CD14-positive monocyte (primary cell): ENCODE measurements around the gene ZFP36L1. TPM values are rescaled to one million over a fixed set of nuclear protein-coding genes. Genes with fewer than 3 reads are reported as not detected.
A peak's percentile ranks its signal among the peaks of the same experiment; 100 is the strongest.

Source experiments
- DNase-seq, 3 donors: peaks; one replicate each; pipeline ENCODE4 v3.0.0-alpha.2; 2011 to 2022
- H2AFZ ChIP-seq: 2 replicates; pipeline ENCODE4 v1.6.0; 2012; ENCODE audit warnings: mild to moderate bottlenecking, low read depth, low read length, inconsistent platforms; ENCODE audit not compliant: insufficient read depth, poor library complexity, severe bottlenecking
- H3K27ac ChIP-seq, 2 donors: 1 replicate in 1 of 2; 2 replicates in 1 of 2; pipeline ENCODE4 v1.5.1; 2012 to 2013; ENCODE audit warnings: low read length in 2 of 2, control low read depth in 1 of 2, inconsistent platforms in 1 of 2, low read depth in 1 of 2, mild to moderate bottlenecking in 1 of 2
- H3K27me3 ChIP-seq, 2 donors: one replicate each; pipeline versions ENCODE4 v1.6.0 to v1.6.1; 2011 to 2013; ENCODE audit warnings: low read length in 2 of 2; ENCODE audit not compliant: control insufficient read depth in 2 of 2, insufficient read depth in 2 of 2
- H3K36me3 ChIP-seq, 2 donors: replicated peaks in 1 of 2; 1 replicate in 1 of 2; 2 replicates in 1 of 2; pipeline versions ENCODE4 v1.5.1 to v1.6.1; 2012 to 2013; ENCODE audit warnings: low read length in 2 of 2, control low read depth in 1 of 2, inconsistent platforms in 1 of 2, mild to moderate bottlenecking in 1 of 2; ENCODE audit not compliant: insufficient read depth in 2 of 2, control insufficient read depth in 1 of 2
- H3K4me1 ChIP-seq, 2 donors: 1 replicate in 1 of 2; 2 replicates in 1 of 2; pipeline versions ENCODE4 v1.5.1 to v1.6.1; 2012 to 2013; ENCODE audit warnings: low read length in 2 of 2, control low read depth in 1 of 2, inconsistent platforms in 1 of 2, mild to moderate bottlenecking in 1 of 2, moderate library complexity in 1 of 2; ENCODE audit not compliant: insufficient read depth in 2 of 2, control insufficient read depth in 1 of 2
- H3K4me2 ChIP-seq: replicated peaks from 2 replicates; pipeline ENCODE3; 2012; ENCODE audit warnings: low read length, moderate library complexity, mild to moderate bottlenecking; ENCODE audit not compliant: poor library complexity, severe bottlenecking; ENCODE audit errors: extremely low read depth
- H3K4me3 ChIP-seq, 3 experiments: fragments of 200-600 bp in 1 of 3; sonication (generic) in 1 of 3; replicated peaks in 1 of 3; 1 replicate in 2 of 3; 2 replicates in 1 of 3; pipeline ENCODE4 v1.5.1; 2011 to 2013; ENCODE audit warnings: low read length in 3 of 3, mild to moderate bottlenecking in 3 of 3, control low read depth in 2 of 3, low read depth in 2 of 3, inconsistent platforms in 1 of 3, moderate library complexity in 1 of 3
- H3K79me2 ChIP-seq: 2 replicates; pipeline ENCODE4 v1.6.0; 2012; ENCODE audit warnings: mild to moderate bottlenecking, control low read depth, inconsistent platforms, low read length, moderate library complexity; ENCODE audit not compliant: insufficient read depth
- H3K9ac ChIP-seq: 2 replicates; pipeline ENCODE4 v1.6.0; 2017; ENCODE audit warnings: low read length, mild to moderate bottlenecking; ENCODE audit not compliant: insufficient read depth, poor library complexity, severe bottlenecking
- H3K9me3 ChIP-seq, 2 donors: replicated peaks in 1 of 2; 1 replicate in 1 of 2; 2 replicates in 1 of 2; pipeline versions ENCODE4 v1.5.1 to v1.6.1; 2012 to 2013; ENCODE audit warnings: low read length in 2 of 2, control low read depth in 1 of 2; ENCODE audit not compliant: control insufficient read depth in 1 of 2, insufficient read depth in 1 of 2
- H4K20me1 ChIP-seq: 2 replicates; pipeline ENCODE4 v1.6.0; 2012; ENCODE audit warnings: mild to moderate bottlenecking, low read length, control low read depth, moderate library complexity; ENCODE audit not compliant: insufficient read depth
- H3K27ac Mint-ChIP-seq, 7 donors: one replicate each; pipeline ENCODE4 v1.8.0; 2020; ENCODE audit warnings: mild to moderate bottlenecking in 7 of 7, mixed read lengths in 7 of 7, moderate library complexity in 6 of 7, inconsistent platforms in 2 of 7
- H3K27me3 Mint-ChIP-seq, 3 donors: one replicate each; pipeline ENCODE4 v1.8.0; 2021 to 2022; ENCODE audit warnings: low read depth in 3 of 3, mild to moderate bottlenecking in 3 of 3, mixed read lengths in 3 of 3, moderate library complexity in 3 of 3, inconsistent platforms in 1 of 3
- H3K36me3 Mint-ChIP-seq, 2 donors: one replicate each; pipeline ENCODE4 v1.8.0; 2020; ENCODE audit warnings: mixed read lengths in 2 of 2, inconsistent platforms in 1 of 2, mild to moderate bottlenecking in 1 of 2
- H3K4me1 Mint-ChIP-seq: one replicate; pipeline ENCODE4 v1.8.0; 2020; ENCODE audit warnings: mild to moderate bottlenecking, mixed read lengths
- H3K4me3 Mint-ChIP-seq, 2 donors: one replicate each; pipeline ENCODE4 v1.8.0; 2020; ENCODE audit warnings: mild to moderate bottlenecking in 2 of 2, mixed read lengths in 2 of 2, moderate library complexity in 1 of 2
- H3K9me3 Mint-ChIP-seq, 7 donors: one replicate each; pipeline ENCODE4 v1.8.0; 2020 to 2022; ENCODE audit warnings: mixed read lengths in 7 of 7, mild to moderate bottlenecking in 6 of 7, moderate library complexity in 6 of 7, inconsistent platforms in 2 of 7
- whole genome bisulfite sequencing: methylation state at CpG from one replicate; pipeline ENCODE4 v1.1.5; 2013; ENCODE audit warnings: missing lambda C conversion rate; ENCODE audit not compliant: insufficient coverage; 5-methylcytosine and 5-hydroxymethylcytosine counted together
- intact Hi-C, 2 donors: fragments of 100-400 bp; cut with micrococcal nuclease; formaldehyde crosslinking; loops; one replicate each; pipeline versions ENCODE4 v1.15.0 to v1.15.1; 2023
- polyA plus RNA-seq, 3 donors: library from polyadenylated mRNA; depleted of rRNA in 1 of 3; unstranded in 2 of 3; stranded (reverse) in 1 of 3; fragments of 300-500 nt in 2 of 3; fragments of >200 nt in 1 of 3; fragmentation: Illumina TruSeq in 2 of 3; gene quantifications; 1 replicate in 2 of 3; 2 replicates in 1 of 3; pipeline ENCODE4 v1.2.3, GENCODE V29; 2012 to 2021
- TF ChIP-seq, protein P1 (sequence below): fragments of 200-600 bp; IDR thresholded peaks from one replicate; pipeline ENCODE4 v1.8.0; 2022; ENCODE audit warnings: antibody characterized with exemption, mild to moderate bottlenecking

Gene ZFP36L1
- polyA plus RNA-seq, 3 donors = 151 to 934 (median 185) TPM

DNA sequence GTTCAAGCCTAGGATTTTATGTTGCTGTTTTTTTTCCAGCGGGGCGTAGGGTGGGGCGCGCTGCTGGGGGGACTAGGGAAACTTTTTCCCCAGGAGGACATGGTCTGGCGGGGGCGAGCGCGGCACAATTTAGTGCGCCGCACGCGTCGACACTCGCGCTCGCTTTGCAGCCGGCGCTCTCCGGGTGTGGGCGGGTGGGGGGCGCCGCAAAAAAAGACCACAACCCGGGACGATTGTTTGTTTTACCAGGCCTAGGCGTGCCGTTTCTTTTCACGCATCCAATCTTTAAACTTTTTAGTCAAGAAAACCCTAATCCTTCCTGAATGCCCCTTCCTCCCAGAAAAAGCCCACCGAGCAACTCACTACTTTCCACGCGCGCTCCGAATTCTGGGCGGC, 865 bp upstream of the ZFP36L1 start:
- Histone ChIP-seq H3K27ac (peak overlapping the region; percentile 97 to 98), H3K4me3 (peak overlapping the region; percentile 43 to 97 (median 77)), H3K9me3 (no peaks in the 10 kb centered on the region), H3K36me3 (peaks cover 21 to 31% of the 10 kb centered on the region in 2 donors), H3K4me1 (peaks cover 37 to 58% of the 10 kb centered on the region in 2 donors), H3K27me3 (no peaks in the 10 kb centered on the region), H3K9ac (peak overlapping the region; percentile 99), H3K79me2 (peaks cover 41% of the 10 kb centered on the region), H4K20me1 (peaks cover 41% of the 10 kb centered on the region), H2AFZ (peak overlapping the region; percentile 41), H3K4me2 (peak overlapping the region; percentile 95)
- H3K4me1 Mint-ChIP-seq = peaks cover 43% of the 10 kb centered on the region
- peaks cover 38 to 47% of the 10 kb centered on the region in 2 donors for H3K36me3 Mint-ChIP-seq
- TF ChIP-seq, protein P1, sequence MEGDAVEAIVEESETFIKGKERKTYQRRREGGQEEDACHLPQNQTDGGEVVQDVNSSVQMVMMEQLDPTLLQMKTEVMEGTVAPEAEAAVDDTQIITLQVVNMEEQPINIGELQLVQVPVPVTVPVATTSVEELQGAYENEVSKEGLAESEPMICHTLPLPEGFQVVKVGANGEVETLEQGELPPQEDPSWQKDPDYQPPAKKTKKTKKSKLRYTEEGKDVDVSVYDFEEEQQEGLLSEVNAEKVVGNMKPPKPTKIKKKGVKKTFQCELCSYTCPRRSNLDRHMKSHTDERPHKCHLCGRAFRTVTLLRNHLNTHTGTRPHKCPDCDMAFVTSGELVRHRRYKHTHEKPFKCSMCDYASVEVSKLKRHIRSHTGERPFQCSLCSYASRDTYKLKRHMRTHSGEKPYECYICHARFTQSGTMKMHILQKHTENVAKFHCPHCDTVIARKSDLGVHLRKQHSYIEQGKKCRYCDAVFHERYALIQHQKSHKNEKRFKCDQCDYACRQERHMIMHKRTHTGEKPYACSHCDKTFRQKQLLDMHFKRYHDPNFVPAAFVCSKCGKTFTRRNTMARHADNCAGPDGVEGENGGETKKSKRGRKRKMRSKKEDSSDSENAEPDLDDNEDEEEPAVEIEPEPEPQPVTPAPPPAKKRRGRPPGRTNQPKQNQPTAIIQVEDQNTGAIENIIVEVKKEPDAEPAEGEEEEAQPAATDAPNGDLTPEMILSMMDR = no peak
- H3K27ac Mint-ChIP-seq = peak overlapping the region; percentile 99 to 100 (median 99)
- no peak for DNase-seq
- peak overlapping the region; percentile 95 to 100 for H3K4me3 Mint-ChIP-seq
- H3K9me3 Mint-ChIP-seq = peaks cover 0 to 15% (median 5%) of the 10 kb centered on the region in 7 donors
- WGBS = 0% methylated on average over 25 of the region's 33 CpGs
- intact Hi-C loops = loop anchor here (5.0 to 10.0 kb wide), 9 partner anchors 61 to 829 kb away; no protein-coding TSS in a partner anchor
- peaks cover 6 to 27% (median 14%) of the 10 kb centered on the region in 3 donors for H3K27me3 Mint-ChIP-seq

DNA sequence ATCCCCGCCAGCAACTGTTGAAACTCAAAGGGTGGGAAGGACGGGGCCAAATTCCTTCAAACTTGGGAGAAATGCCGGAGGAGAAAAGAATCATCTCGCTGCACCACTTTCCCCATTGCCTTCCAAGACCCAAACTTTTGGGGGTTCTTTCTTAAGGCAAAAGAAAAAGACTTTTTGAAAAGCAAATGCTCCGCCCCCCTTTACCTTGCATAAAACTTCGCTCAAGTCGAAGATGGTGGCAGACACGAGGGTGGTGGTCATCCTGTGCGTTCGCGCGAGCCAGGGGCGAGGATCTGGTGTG, 239 bp downstream of the ZFP36L1 start:
- H3K4me1 Mint-ChIP-seq = peaks cover 48% of the 10 kb centered on the region
- H3K79me2 ChIP-seq = peaks cover 41% of the 10 kb centered on the region
- H3K36me3 Mint-ChIP-seq = peaks cover 49 to 58% of the 10 kb centered on the region in 2 donors
- peaks cover 42 to 69% of the 10 kb centered on the region in 2 donors for H3K4me1 ChIP-seq
- peak overlapping the region; percentile 99 for H3K9ac ChIP-seq
- TF ChIP-seq, protein P1 = no peak
- no peaks in the 10 kb centered on the region for H3K27me3 ChIP-seq
- peak overlapping the region; percentile 95 for H3K4me2 ChIP-seq
- H4K20me1 ChIP-seq = peaks cover 50% of the 10 kb centered on the region
- H2AFZ ChIP-seq = peak overlapping the region; percentile 64
- H3K27ac Mint-ChIP-seq = peak overlapping the region; percentile 91 to 100 (median 99)
- H3K4me3 Mint-ChIP-seq = peak overlapping the region; percentile 95 to 100
- intact Hi-C loops = loop anchor here (5.0 to 10.0 kb wide), 9 partner anchors 60 to 828 kb away; no protein-coding TSS in a partner anchor
- peaks cover 5 to 24% (median 14%) of the 10 kb centered on the region in 3 donors for H3K27me3 Mint-ChIP-seq
- no peak for DNase-seq
- peaks cover 31 to 40% of the 10 kb centered on the region in 2 donors for H3K36me3 ChIP-seq
- no peaks in the 10 kb centered on the region for H3K9me3 ChIP-seq
- peak overlapping the region; percentile 97 to 98 for H3K27ac ChIP-seq
- H3K4me3 ChIP-seq = peak overlapping the region; percentile 54 to 97 (median 77)
- H3K9me3 Mint-ChIP-seq = peaks cover 0 to 15% (median 2%) of the 10 kb centered on the region in 7 donors
- WGBS = 0% methylated on average over 11 of the region's 13 CpGs
